Measurements from ENCODE around the gene TBC1D8. TPM values are rescaled to one million over a fixed set of nuclear protein-coding genes. Genes with fewer than 3 reads are reported as not detected.

TBC1D8 gene
- total RNA-seq, 1 donor from 2014 or later: 25.3 TPM

- H3K36me3 ChIP-seq (ENCODE audit: control insufficient read depth, insufficient read depth, low read length): peaks cover 2% of the 10 kb centered on the region
Observed at GRCh38 chr2:100988630-100989417, 162.4 kb downstream of the TBC1D8 start.

GRCh38 chr2:100987974-100988373, 163.2 kb downstream of the TBC1D8 start:
- H3K27me3 ChIP-seq (ENCODE audit: control insufficient read depth, insufficient read depth, low read length): no peaks in the 10 kb centered on the region
- peaks cover 2% of the 10 kb centered on the region for H3K36me3 ChIP-seq (ENCODE audit: control insufficient read depth, insufficient read depth, low read length)
- no peak overlapping the region for H3K4me3 ChIP-seq (ENCODE audit: low read depth, low read length)
- no peak for FAIRE-seq
- DNase-seq (ENCODE audit: low read depth): no peak
- no peak for TF ChIP-seq CTCF (IDR thresholded peaks at IDR 0.05; ENCODE audit: insufficient read depth, low read length, severe bottlenecking)

More at GRCh38 chr2:100988630-100989417, 162.4 kb downstream of the TBC1D8 start:
- no peak for FAIRE-seq
- no peak for TF ChIP-seq CTCF (IDR thresholded peaks at IDR 0.05; ENCODE audit: insufficient read depth, low read length, severe bottlenecking)
- Histone ChIP-seq H3K27me3 (ENCODE audit: control insufficient read depth, insufficient read depth, low read length) (no peaks in the 10 kb centered on the region), H3K4me3 (ENCODE audit: low read depth, low read length) (no peak overlapping the region)
- DNase-seq (ENCODE audit: low read depth): no peak

GRCh38 chr2:100987536-100987935, 163.6 kb downstream of the TBC1D8 start:
- no peaks in the 10 kb centered on the region for H3K27me3 ChIP-seq (ENCODE audit: control insufficient read depth, insufficient read depth, low read length)
- FAIRE-seq (no peak), DNase-seq (ENCODE audit: low read depth) (no peak)
- no peak for TF ChIP-seq CTCF (IDR thresholded peaks at IDR 0.05; ENCODE audit: insufficient read depth, low read length, severe bottlenecking)
- H3K4me3 ChIP-seq (ENCODE audit: low read depth, low read length): no peak overlapping the region
- peaks cover 2% of the 10 kb centered on the region for H3K36me3 ChIP-seq (ENCODE audit: control insufficient read depth, insufficient read depth, low read length)

- no peak for TF ChIP-seq CTCF (IDR thresholded peaks at IDR 0.05; ENCODE audit: insufficient read depth, low read length, severe bottlenecking)
- DNase-seq (ENCODE audit: low read depth) (no peak), FAIRE-seq (no peak)
- no peaks in the 10 kb centered on the region for H3K27me3 ChIP-seq (ENCODE audit: control insufficient read depth, insufficient read depth, low read length)
- peaks cover 2% of the 10 kb centered on the region for H3K36me3 ChIP-seq (ENCODE audit: control insufficient read depth, insufficient read depth, low read length)
- H3K4me3 ChIP-seq (ENCODE audit: low read depth, low read length): no peak overlapping the region
Observed at GRCh38 chr2:100986157-100986556, 165.0 kb downstream of the TBC1D8 start.

- FAIRE-seq (peak; percentile 82), DNase-seq (ENCODE audit: low read depth) (peak; percentile 57)
- Histone ChIP-seq H3K4me3 (ENCODE audit: low read depth, low read length) (no peak overlapping the region), H3K36me3 (ENCODE audit: control insufficient read depth, insufficient read depth, low read length) (peaks cover 2% of the 10 kb centered on the region), H3K27me3 (ENCODE audit: control insufficient read depth, insufficient read depth, low read length) (no peaks in the 10 kb centered on the region)
- TF ChIP-seq CTCF (IDR thresholded peaks at IDR 0.05; ENCODE audit: insufficient read depth, low read length, severe bottlenecking): peak; percentile 95
Observed at GRCh38 chr2:100984892-100985307, 166.3 kb downstream of the TBC1D8 start.

All from bronchial epithelial cell (primary cell).